ENCODE results near the gene GPR33. TPM values are rescaled to one million over a fixed set of nuclear protein-coding genes. Genes with fewer than 3 reads are reported as not detected.

Gene GPR33
- total and polyA plus RNA-seq, 2 of the 8 experiments (the other 6 are each of a cell fraction or from before 2014, with no cell fraction given) = not detected

- no peak overlapping the region for H3K14ac ChIP-seq (ENCODE audit: insufficient read length)
- FAIRE-seq (no peak), DNase-seq (ENCODE audit: low read depth in 1 of 2, low spot score in 2 of 2) (no peak)
- H4K91ac ChIP-seq (replicated peaks; ENCODE audit: insufficient read length, low read length) = no peak overlapping the region
- H4K20me1 ChIP-seq (replicated peaks in 1 of 2; ENCODE audit: control insufficient read depth in 1 of 2, insufficient read depth in 2 of 2, low read length in 2 of 2) = no peaks in the 10 kb centered on the region
- no peak overlapping the region for H3K56ac ChIP-seq (replicated peaks; ENCODE audit: insufficient read length, low read depth, low read length)
- H3K27me3 ChIP-seq (replicated peaks in 1 of 4; ENCODE audit: control insufficient read depth in 3 of 4, extremely low read depth in 1 of 4, insufficient read depth in 3 of 4, low read length in 3 of 4) = no peaks in the 10 kb centered on the region
- H3K4ac ChIP-seq (replicated peaks; ENCODE audit: insufficient read length, low read depth, low read length) = no peak overlapping the region
- H3K36me3 ChIP-seq (ENCODE audit: control insufficient read depth in 2 of 4, insufficient read depth in 4 of 4, low read length in 3 of 4) = no peaks in the 10 kb centered on the region
- ChIA-PET POLR2A (ENCODE audit: partially characterized antibody) (interaction anchor here (1.2 kb wide), 1 partner anchor 12 kb away, joined by 3 read pairs; no protein-coding TSS in a partner anchor), CTCF (ENCODE audit: partially characterized antibody) (interaction anchor here (0.7 to 0.9 kb wide), 2 partner anchors 18 to 425 kb away, joined by 3 to 4 read pairs; no protein-coding TSS in a partner anchor)
- TF ChIP-seq RNF2 (IDR thresholded peaks at IDR 0.05; ENCODE audit: borderline replicate concordance, low read depth, low read length, missing control alignments, poor library complexity, severe bottlenecking) (no peak), BACH1 (IDR thresholded peaks at IDR 0.05; ENCODE audit: low read length) (no peak), HDAC2 (IDR thresholded peaks at IDR 0.05; ENCODE audit: borderline replicate concordance in 1 of 2, low read depth in 2 of 2, low read length in 2 of 2) (no peak), BCL11A (IDR thresholded peaks at IDR 0.05; ENCODE audit: low read depth in 2 of 2, low read length in 2 of 2) (no peak), GTF2F1 (IDR thresholded peaks at IDR 0.05; ENCODE audit: borderline replicate concordance, low read depth, low read length) (no peak), SIRT6 (IDR thresholded peaks at IDR 0.05; ENCODE audit: low read length) (no peak)
- no peaks in the 10 kb centered on the region for H3K23me2 ChIP-seq (ENCODE audit: low read depth, low read length)
- no peaks in the 10 kb centered on the region for H3K4me1 ChIP-seq (replicated peaks in 1 of 4; ENCODE audit: control insufficient read depth in 3 of 4, insufficient read depth in 4 of 4, low read length in 3 of 4)
- no peak overlapping the region for H2AFZ ChIP-seq (ENCODE audit: low read length)
- no peak overlapping the region for H2AK5ac ChIP-seq (ENCODE audit: low read depth, low read length)
- H2BK15ac ChIP-seq (ENCODE audit: low read length) = no peak overlapping the region
- H4K5ac ChIP-seq (ENCODE audit: insufficient read length, low read depth, low read length) = no peak overlapping the region
- H3K4me3 ChIP-seq (ENCODE audit: extremely low read depth in 1 of 4, insufficient read depth in 2 of 4, low read depth in 3 of 4, low read length in 4 of 4) = no peak overlapping the region
- H3K9me3 ChIP-seq (ENCODE audit: insufficient read depth in 2 of 2, low read depth in 1 of 2, low read length in 1 of 2) = peaks cover 0 to 4% of the 10 kb centered on the region in 2 experiments; a peak in 2 of 4 replicates
- H2BK20ac ChIP-seq (ENCODE audit: low read length) = no peak overlapping the region
- no peak overlapping the region for H2BK5ac ChIP-seq (ENCODE audit: low read depth, low read length)
- no peak overlapping the region for H2BK120ac ChIP-seq (replicated peaks; ENCODE audit: low read depth, low read length)
- H3K18ac ChIP-seq (ENCODE audit: extremely low read depth, low read length) = no peak overlapping the region
- H3K4me2 ChIP-seq (ENCODE audit: insufficient read depth in 1 of 2, low read depth in 2 of 2, low read length in 2 of 2) = no peak overlapping the region
- H3K9ac ChIP-seq (replicated peaks in 1 of 4; ENCODE audit: extremely low read depth in 1 of 4, low read depth in 3 of 4, low read length in 3 of 4) = no peak overlapping the region
- no peak overlapping the region for H4K8ac ChIP-seq (ENCODE audit: extremely low read depth, insufficient read depth, low read length)
- H3K27ac ChIP-seq (ENCODE audit: low read depth, low read length) = no peak overlapping the region
- H3K79me1 ChIP-seq (ENCODE audit: low read depth, low read length) = no peaks in the 10 kb centered on the region
- H2BK12ac ChIP-seq (ENCODE audit: low read depth, low read length) = no peak overlapping the region
- WGBS, 2 experiments (ENCODE audit: extremely low coverage in 1 of 2, insufficient coverage in 1 of 2, insufficient read length in 1 of 2, insufficient replicate concordance in 2 of 2, low coverage in 1 of 2, low lambda C conversion rate in 2 of 2, missing lambda C conversion rate in 1 of 2) = 83% methylated on average over 8 of the region's 8 CpGs; no CpG with 5 or more reads in 1 of the 2 experiments
- H3K23ac ChIP-seq (ENCODE audit: insufficient read length) = no peak overlapping the region
- no peaks in the 10 kb centered on the region for H3K79me2 ChIP-seq (ENCODE audit: control insufficient read depth in 1 of 2, insufficient read depth in 2 of 2, low read length in 2 of 2)
Observed at GRCh38 chr14:31492759-31493498, 5.1 kb upstream of the GPR33 start.

Measured in H1 (cell line).